HG02642 (cell line): Measurements from ENCODE around the gene FTL.

Experiments used
- ATAC-seq: cut with Tn5 transposase; IDR thresholded peaks from one replicate; pipeline ENCODE4 v1.9.1; 2021; ENCODE audit warnings: mild to moderate bottlenecking; ENCODE audit not compliant: unreplicated experiment, poor library complexity

Gene FTL

DNA sequence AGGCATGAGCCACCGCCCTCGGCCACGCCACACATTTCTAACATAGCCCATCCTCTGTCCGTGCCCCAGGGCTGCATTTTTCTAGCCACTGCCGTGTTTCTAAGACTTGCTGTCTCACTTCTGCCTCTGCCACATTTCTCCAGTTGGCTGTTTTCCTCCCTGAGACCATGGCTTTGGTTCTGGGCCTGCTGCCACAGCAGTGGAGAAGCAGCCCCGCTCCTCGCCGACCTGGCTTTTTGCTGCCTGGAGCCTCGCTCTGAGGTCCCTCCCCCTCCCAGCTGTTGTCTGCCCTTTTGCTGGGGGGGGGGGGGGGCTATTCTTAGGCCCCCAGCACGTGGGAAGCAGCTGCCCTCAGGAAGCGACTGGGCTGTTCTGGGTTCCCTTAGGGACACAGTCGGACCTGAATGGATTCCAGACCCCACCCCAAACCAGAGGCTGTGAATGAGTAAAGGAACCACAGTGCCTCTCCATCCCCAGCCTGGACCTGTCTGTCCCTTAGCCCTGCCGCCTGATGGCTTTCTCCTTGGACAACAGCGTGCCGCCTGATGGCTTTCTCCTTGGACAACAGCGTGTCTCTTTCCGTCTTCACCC is 24.7 kb downstream of the FTL start:
- ATAC-seq = no peak

DNA sequence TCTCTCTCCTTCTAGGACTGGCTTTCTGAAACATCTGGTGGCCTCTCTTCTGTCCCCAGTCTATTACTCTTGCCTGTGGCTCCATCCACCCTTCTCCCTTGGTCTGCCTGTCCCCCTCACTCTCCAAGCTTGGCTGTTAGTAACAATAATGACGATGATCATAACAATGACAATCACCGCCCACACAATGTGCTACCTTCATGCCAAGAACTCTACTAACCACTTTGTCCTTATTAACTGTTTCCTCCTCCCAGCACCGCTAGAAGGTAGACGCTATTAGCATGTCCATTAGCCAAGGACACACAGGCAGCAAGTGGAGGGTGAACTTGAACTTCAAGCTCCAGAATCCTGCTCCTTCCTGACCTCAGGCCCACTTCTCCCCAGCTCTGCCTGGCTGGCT is 25.3 kb downstream of the FTL start:
- ATAC-seq = no peak

DNA sequence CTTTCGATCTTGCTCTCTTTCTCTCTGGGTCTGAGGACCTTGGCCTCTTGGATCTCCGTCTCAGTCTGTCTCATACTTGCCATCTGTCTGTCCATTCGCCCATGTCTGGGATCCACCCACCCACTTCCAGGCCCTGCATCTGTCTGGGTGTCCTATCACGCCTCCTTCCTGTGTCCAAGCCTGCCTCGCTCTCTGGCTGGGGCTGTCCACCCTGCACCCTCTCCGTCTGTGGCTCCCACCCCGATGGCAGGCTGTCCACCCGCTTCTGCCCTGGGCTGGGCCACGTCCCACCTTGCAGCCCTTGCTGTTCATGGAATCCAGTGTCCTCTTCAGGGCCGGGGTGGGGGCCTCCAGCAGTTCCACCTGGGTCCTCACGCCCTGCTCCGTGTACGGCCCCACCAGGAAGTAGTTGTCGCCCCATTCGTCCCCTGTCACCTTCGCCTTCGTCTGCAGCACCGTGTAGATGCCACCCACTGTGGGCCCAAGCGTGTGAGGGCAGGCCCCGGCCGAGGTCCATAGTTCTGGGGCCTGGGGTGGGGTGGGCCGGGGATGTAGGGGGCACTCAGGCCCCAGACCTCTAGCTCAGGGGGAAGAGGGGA is 26.0 kb downstream of the FTL start:
- no peak for ATAC-seq

DNA sequence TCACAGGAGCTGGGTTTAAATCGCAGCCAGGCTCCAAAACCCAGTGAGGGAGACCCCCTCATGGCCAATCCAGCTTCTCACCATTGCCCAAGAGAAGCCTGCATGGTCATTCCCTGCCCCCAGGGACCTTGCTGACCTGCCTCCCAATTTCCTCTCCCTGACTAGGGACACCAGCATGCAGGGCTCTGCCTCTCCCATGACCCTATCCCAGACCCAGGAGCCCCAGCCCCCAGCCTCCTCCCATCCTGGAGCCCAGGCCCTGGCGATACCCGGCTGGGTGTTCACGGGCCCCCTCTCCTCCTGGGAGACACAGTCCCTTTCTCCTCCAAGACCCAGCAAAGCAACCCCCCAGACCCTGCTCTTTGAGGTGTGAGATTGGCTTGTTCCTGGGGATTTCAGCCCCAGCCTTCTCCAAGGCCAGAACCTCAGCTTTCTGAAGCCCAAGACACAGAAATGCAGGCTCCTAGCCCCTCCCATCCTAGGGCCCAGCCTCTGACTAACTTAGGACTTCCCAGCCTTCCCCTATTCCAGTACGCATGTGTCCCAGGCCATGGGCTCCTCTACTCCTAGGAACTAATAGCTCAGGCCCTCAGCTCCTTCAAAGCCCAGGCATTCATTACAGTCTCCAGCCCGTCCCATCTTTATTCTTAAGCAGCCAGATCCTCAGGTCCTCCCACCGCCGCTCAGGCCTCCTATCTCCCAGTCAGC is 26.9 kb downstream of the FTL start:
- ATAC-seq = no peak

DNA sequence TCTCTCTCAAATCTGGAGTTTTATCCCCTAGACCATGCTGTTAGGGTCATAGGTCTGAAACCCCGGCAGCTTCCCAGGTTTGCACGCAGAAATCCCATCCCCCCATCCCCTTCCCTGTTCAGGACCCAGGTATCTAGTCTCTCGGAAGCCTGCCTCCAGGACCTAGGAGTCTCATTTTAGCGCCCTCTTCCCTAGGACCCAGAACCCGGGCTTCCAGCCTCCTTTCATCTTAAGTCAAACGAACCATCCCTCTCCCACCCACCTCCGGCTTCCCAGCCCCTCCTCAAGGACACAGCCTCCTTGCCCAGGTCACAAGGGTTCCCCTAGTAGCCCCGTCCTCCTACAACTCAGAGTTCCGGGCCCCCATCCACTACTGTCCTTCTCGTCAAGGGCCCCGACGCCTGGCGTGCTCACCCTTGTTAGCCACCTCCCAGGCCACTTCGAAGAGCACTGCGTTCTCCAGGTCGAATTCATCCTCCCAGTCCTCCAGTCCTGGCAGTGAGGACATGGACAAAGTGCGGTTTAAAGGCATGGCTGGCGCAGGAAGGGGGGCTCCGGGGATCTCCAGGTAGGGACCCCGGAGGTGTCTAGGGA is 27.6 kb downstream of the FTL start:
- no peak for ATAC-seq

DNA sequence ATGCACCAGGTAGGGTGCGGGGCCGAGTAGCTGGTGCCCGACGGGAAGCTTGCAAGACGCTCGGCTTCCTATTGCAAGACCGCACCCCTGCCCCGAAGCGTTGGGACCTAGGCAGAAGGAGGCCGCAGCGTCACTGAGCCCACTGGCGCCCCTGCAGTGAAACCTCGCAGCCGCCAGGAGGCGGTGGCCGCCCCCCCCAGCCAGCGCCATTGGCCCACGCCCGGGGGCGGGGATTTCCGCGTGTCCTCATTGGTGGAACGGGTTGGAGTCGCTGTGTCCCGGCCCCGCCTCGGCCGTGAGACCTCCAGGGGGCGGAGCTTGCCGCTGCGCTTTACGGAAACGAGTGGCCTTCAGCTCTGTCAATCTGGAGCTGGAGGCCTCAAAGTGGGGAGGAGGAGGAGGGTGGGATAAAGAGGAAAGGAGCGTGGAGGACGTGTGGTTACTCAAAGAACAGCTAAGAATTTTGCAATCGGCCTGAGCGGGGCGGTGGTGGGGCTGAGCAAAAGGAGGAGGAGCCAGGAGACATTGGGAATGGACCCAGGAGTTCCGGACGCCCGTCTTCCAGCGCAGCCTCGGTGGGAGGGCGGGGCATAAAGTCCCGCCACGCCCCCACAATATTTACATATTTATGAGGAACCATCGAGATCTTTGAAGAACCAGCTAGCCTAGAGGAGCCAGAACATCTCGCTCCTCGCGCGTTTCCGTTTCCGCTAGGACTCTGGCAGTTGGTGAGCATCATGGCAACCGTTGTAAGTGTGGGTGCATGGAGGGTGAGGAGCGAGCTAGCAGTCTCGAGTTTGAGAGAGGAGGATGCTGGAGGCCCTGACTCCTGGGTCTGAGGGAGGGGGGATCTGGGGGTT is 28.3 kb downstream of the FTL start, which contains the start of the genes GYS1 and RUVBL2:
Gene GYS1, minus strand, starts transcription at position 135 of the 860 bp plus-strand sequence. CDS start 197 bp downstream, outside the sequence.
Gene RUVBL2, plus strand, starts transcription at position 713 of the 860 bp plus-strand sequence. Its CDS starts 25 bp downstream, at position 738.
- peak; percentile 88 for ATAC-seq

DNA sequence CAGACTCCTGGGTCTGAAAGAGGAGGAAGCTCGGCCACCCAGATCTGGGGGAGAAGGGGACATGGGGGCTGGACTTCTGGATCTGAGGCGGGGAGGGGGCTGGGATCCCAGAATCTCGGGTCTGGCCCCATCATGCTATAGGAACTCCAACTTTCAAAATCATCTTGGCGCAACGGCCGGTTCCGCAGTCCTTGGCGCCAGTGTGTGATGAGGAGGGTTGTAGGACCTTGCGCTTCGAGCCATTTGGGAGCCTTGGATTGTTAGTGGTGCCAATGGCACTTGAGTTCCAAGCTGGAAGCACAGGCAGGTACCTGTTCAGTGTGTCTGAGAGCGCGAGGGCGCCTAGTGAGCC is 28.9 kb downstream of the FTL start:
- ATAC-seq = no peak

DNA sequence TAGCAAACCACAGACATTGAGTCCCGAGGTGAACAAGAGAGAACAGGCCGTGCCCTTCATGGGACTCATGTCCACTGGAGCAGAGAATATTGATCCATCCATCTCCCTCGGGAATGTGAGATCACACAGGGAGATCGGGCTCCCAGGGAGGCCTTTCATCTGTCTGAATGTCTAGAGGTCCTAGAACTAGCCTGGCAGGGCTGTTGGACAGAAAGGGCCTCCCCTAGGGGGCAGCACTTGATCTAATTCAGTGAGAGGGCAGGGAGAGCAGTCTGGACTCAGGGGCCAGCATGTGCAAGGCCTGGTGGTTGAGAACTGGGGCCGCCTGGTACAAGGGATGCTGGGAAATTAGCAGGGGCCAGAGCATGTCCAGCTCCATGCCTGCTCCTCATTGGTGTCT is 32.9 kb downstream of the FTL start:
- ATAC-seq = no peak

DNA sequence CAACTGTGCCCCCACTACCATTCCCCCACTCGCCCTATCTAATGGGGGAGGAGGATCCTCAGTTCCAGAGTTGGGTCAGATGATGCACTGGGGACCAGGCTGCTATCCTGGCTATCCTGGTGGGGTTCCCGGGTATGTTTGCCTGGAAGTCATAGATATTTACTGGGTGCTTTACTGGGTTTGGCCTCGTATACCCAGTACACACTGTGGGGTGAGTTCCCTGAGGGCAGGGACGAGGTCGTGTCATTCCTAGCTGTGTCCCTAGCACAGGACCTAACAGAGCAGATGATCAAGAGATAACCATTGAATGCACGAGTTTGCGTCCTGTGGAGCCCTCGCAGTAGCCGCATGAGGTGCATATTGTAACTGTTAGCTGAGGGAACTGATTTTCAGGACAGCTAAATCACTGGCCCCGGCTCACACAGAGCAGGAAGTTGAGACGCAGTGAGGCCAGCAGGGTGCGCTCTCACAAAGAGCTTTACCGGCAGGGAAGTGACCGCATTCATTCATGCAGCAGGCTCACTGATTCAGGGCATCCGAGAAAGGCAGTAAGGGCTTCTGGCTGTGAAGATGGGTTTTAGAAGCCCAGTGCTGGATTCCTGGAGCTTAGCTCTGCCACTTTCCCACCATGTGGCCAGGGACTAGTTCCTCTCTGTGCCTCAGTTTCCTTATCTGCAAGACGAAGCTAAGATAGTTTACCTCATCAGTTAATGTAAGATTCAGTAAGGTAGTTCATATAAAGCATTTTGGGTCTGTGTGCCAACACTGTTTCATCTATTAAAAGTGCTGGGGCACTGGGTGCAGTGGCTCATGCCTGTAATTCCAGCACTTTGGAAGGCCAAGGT is 34.6 kb downstream of the FTL start:
- ATAC-seq = no peak

DNA sequence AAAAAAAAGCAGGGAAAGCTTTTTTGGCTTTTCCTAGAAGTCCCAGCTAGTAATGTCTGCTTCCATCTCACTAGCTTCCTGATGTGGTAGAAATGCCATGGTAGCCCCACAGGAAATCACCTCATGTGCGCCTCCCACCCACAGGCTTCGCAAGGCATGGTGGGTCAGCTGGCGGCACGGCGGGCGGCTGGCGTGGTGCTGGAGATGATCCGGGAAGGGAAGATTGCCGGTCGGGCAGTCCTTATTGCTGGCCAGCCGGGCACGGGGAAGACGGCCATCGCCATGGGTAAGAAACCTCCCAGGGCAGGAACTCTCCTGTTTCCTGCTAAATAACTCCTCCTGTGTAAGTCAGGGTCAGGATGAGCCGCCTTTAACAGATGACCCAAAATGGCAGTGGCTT is 39.0 kb downstream of the FTL start:
- no peak for ATAC-seq

DNA sequence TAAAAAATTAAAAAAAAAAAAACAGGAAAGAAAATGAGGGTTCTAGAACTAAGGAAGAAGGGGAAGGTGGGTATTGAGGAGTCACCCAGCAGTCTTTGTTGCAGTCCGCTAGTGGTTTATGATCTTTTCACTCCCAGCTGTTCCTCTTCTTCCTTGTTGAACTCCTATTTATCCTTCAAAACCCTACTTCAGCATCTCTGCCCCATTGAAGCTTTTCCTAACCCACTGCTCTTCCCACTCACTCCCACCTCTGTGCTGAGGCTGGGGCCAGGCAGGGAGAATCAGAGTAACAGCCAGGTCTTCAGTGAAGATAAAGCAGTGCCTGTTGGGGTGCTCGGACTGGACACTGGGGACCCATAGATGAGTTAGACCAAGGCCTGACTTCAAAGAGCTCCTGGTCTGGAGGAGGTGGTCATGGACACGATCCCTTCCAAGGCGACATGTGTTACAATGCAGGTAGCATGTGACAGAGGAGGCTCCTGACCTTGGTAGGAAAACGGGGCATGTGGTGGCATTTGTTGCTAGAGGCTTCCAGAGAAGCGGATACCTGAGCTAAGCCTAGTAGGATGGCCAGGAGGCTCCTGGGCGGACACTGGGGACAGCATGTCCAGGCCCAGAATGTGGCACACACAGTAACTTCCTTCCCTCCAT is 40.0 kb downstream of the FTL start:
- no peak for ATAC-seq

DNA sequence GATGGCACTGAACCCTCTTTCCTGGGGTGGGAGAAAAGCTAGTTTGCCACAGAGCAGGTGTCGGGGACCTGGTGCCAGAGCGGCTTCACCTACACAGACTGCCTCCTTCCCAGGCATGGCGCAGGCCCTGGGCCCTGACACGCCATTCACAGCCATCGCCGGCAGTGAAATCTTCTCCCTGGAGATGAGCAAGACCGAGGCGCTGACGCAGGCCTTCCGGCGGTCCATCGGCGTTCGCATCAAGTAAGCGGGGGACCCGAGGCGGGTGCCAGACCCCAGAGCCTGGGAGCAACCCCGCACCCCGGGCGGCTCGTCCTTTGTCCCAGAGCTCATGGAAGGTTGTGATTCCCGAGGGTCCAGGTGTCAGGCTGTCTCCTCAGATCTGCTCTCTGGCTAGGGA is 41.8 kb downstream of the FTL start:
- ATAC-seq = no peak

DNA sequence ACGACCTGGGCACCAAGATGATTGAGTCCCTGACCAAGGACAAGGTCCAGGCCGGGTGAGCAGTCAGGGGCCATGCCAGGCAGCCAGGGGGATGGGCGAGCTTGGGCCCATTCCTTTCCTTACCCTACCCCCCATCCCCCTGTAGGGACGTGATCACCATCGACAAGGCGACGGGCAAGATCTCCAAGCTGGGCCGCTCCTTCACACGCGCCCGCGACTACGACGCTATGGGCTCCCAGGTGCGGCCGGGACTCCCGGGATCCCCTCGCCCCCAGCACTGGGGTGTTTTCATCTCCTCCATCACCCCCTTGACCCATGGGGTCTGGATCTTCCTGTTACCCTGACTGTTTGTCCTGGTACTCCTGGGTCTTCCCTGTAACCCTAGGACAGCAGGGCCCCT is 44.7 kb downstream of the FTL start:
- no peak for ATAC-seq

DNA sequence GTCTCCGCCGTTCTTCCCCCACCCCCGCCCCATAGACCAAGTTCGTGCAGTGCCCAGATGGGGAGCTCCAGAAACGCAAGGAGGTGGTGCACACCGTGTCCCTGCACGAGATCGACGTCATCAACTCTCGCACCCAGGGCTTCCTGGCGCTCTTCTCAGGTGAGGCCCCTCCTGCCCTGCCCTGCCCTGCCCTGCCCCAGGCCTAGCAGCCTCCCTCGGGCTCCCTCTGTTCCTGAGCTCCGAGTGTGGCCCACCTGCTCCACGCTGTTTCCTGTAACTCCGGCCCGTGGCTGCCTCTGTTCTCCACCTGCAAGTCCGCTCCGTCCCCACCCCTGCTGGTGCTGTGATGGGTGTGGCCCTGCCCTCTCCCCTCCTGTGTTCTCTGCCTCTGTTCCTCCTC is 45.3 kb downstream of the FTL start:
- no peak for ATAC-seq

DNA sequence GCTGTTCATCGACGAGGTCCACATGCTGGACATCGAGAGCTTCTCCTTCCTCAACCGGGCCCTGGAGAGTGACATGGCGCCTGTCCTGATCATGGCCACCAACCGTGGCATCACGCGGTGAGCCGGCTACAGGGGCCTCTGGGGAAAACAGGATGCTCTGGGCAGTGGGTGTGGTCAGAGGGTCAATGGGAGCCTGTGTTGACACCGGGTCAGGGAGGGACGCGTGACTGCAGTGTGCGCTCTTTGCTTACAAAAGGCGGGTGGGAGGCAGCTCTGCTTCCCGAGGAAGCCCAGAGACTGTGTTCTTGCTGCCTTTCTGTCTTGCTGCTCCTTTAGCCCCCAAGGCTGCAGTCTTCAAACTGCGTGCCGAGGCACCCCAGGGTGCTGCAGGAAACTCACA is 46.1 kb downstream of the FTL start:
- no peak for ATAC-seq

DNA sequence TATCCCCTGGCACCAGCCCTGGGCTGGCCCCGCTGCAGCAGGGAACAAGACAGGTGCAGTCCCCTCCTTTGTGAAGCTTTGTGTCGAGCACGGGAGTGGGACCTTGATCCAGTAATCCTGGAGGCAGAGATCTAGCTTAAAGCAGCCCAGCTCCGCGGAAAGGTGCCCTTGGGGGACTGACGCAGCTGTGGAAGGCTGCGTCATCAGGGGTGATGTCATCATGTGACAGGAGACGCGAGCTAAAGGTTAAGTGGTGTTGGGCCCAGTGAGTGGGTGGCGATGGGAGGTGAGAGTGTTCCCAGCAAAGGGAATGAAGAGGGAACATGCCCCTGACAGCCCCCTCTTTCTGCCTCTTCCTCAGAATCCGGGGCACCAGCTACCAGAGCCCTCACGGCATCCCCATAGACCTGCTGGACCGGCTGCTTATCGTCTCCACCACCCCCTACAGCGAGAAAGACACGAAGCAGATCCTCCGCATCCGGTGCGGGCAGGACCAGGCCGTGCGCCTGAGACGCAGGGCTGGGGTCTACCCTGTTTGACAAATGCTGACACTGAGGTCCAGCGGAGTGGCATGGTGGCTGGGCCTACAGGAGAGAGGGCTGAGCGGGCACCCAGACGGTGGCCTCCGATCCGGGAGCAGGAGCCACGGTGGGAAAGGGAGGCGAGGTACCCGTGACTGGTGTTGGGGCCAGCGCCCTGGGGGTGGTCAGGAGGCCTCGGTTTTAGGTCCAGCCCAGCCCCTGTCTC is 49.2 kb downstream of the FTL start:
- no peak for ATAC-seq

DNA sequence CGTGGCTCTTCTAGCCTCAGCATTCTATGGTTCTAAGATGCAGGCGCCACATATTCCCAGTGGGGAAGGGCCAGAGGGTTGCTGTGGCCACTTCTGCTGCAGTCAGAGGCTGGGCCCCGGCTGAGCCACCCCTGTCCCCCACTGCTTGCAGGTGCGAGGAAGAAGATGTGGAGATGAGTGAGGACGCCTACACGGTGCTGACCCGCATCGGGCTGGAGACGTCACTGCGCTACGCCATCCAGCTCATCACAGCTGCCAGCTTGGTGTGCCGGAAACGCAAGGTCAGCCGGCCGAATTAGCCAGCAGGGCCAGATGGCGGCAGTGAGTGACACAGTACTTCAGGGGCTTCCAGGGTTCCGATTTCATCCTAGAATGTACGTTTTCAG is 49.8 kb downstream of the FTL start:
- no peak for ATAC-seq

DNA sequence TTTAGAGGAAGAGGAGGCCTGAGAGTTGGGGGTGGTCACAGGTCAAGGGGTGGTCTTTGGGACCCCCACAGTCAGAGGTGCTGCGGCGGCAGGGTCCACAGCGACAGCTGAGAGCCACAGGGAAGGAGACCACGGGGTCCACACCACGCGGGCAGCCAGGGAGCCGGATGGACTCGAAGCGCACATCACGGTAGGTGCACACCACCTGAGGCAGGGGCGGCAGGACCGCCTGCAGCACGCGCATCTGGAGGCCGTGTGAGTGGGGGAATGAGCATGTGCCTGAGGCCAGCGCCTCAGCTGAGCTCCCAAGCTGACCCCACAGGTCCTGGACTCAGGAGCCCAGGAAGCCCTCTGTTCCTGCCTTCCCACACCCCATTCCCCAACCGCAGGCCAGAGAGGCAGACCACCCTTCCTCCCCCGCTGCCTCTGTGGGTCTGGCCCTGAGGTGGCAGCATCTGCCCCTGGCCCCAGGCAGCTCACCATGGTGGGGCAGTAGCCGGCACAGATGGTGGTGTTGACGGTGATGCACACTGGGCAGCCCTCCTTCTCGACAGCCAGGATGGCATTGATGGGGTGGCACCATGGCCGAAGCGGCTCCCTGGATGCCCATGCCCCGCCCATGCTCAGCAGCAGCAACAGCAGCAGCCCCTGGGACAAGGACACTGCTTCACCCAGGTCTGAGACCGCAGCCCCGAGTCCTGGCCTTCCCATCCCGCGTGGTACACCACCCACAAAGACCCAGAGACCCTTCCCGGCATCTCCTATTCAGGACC is 51.1 kb downstream of the FTL start:
- ATAC-seq = no peak
